ENCODE data around the gene RSPH4A.

The RSPH4A gene

DNA sequence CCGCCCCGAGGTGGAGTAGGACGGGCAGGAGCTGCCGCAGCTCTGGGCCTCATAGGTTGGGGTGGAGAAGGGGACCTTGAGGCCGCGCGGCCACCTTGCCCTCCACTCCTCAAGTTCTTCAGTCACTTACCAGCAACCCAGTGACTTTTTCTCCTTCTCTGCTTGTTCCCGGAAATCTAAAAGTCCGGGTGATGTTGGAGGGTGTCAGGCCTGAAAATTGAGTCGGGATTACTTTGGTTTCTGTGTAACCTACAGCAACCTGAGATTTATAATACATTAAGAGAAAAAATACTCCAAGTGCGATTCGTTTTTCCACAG, 44.6 kb upstream of the RSPH4A start:
- Histone ChIP-seq H2AK5ac (ENCODE audit: low read length) (no peak overlapping the region), H4K91ac (ENCODE audit: low read depth, low read length) (peak overlapping the region; percentile 16), H3K79me2 (ENCODE audit: control insufficient read depth, insufficient read depth, low read length, poor library complexity) (peaks cover 9% of the 10 kb centered on the region), H3K4ac (ENCODE audit: low read depth, low read length) (peak overlapping the region; percentile 11), H3K27ac (ENCODE audit: low read depth, low read length) (peak overlapping the region; percentile 73), H2BK12ac (ENCODE audit: low read length) (no peak overlapping the region), H2AFZ (ENCODE audit: insufficient read depth, low read length, poor library complexity) (peak overlapping the region; percentile 47), H2BK5ac (ENCODE audit: low read depth, low read length, poor library complexity) (peak overlapping the region; percentile 19), H3K27me3 (ENCODE audit: insufficient read depth, low read length) (no peaks in the 10 kb centered on the region), H3K4me3 (ENCODE audit: low read depth, low read length) (peak overlapping the region; percentile 95), H4K8ac (ENCODE audit: low read depth, low read length) (peak overlapping the region; percentile 75), H3K36me3 (ENCODE audit: control insufficient read depth in 1 of 2, insufficient read depth in 2 of 2, low read length in 2 of 2) (peaks cover 3 to 4% of the 10 kb centered on the region in 2 experiments), H3K4me2 (ENCODE audit: low read length) (peak overlapping the region; percentile 91), H3K4me1 (ENCODE audit: control insufficient read depth in 1 of 2, insufficient read depth in 2 of 2, low read length in 2 of 2) (peaks cover 2% of the 10 kb centered on the region in 2 experiments), H4K12ac (ENCODE audit: low read depth, low read length) (peak overlapping the region; percentile 20), H3K79me1 (ENCODE audit: low read length) (peaks cover 8% of the 10 kb centered on the region), H3K9me3 (ENCODE audit: insufficient read depth, low read depth, low read length) (no peaks in the 10 kb centered on the region), H3K23ac (ENCODE audit: low read length) (no peak overlapping the region), H3K18ac (ENCODE audit: low read length) (peak overlapping the region; percentile 12), H3K14ac (ENCODE audit: low read length) (peak overlapping the region; percentile 47), H3K9ac (ENCODE audit: low read length) (peak overlapping the region; percentile 88), H2BK120ac (ENCODE audit: insufficient read depth, low read length, poor library complexity) (peak overlapping the region; percentile 34)
- WGBS (ENCODE audit: extremely low coverage, insufficient coverage, insufficient read length): no CpG with 5 or more reads among the region's 12 CpGs
- DNase-seq: no peak

DNA sequence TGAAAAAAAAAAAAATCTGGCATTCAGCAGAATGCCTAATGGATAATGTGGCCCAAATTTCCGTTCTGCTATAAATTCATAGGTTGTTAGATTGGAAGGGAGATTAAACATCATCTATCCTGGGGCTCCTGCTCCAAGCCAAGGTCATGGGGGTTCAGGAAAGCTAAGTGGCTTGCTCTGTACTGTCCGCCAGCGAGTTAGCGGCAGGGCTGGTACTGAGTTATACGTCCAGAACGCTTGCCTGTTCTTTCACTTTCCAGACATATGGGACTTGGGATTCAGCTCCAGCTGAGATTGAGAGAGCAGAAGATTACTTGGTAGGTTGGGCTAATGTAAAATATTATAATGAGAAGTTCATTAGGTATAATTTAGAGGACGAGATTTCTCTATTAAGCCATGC, 44.1 kb upstream of the RSPH4A start:
- H3K79me1 ChIP-seq (ENCODE audit: low read length): peaks cover 8% of the 10 kb centered on the region
- no peaks in the 10 kb centered on the region for H3K27me3 ChIP-seq (ENCODE audit: insufficient read depth, low read length)
- H3K9ac ChIP-seq (ENCODE audit: low read length): peak overlapping the region; percentile 77
- no peak overlapping the region for H2BK120ac ChIP-seq (ENCODE audit: insufficient read depth, low read length, poor library complexity)
- H4K8ac ChIP-seq (ENCODE audit: low read depth, low read length): no peak overlapping the region
- peaks cover 3 to 4% of the 10 kb centered on the region in 2 experiments for H3K36me3 ChIP-seq (ENCODE audit: control insufficient read depth in 1 of 2, insufficient read depth in 2 of 2, low read length in 2 of 2)
- H4K12ac ChIP-seq (ENCODE audit: low read depth, low read length): no peak overlapping the region
- H3K23ac ChIP-seq (ENCODE audit: low read length): no peak overlapping the region
- H4K91ac ChIP-seq (ENCODE audit: low read depth, low read length): no peak overlapping the region
- peak overlapping the region; percentile 91 for H3K4me2 ChIP-seq (ENCODE audit: low read length)
- H3K4ac ChIP-seq (ENCODE audit: low read depth, low read length): peak overlapping the region; percentile 30
- no peaks in the 10 kb centered on the region for H3K9me3 ChIP-seq (ENCODE audit: insufficient read depth, low read depth, low read length)
- H3K4me3 ChIP-seq (ENCODE audit: low read depth, low read length): peak overlapping the region; percentile 70
- H3K27ac ChIP-seq (ENCODE audit: low read depth, low read length): no peak overlapping the region
- peaks cover 2% of the 10 kb centered on the region in 2 experiments for H3K4me1 ChIP-seq (ENCODE audit: control insufficient read depth in 1 of 2, insufficient read depth in 2 of 2, low read length in 2 of 2)
- no peak overlapping the region for H3K18ac ChIP-seq (ENCODE audit: low read length)
- peaks cover 9% of the 10 kb centered on the region for H3K79me2 ChIP-seq (ENCODE audit: control insufficient read depth, insufficient read depth, low read length, poor library complexity)
- no peak overlapping the region for H2AK5ac ChIP-seq (ENCODE audit: low read length)
- no peak overlapping the region for H3K14ac ChIP-seq (ENCODE audit: low read length)
- WGBS (ENCODE audit: extremely low coverage, insufficient coverage, insufficient read length): no CpG with 5 or more reads among the region's 7 CpGs
- H2AFZ ChIP-seq (ENCODE audit: insufficient read depth, low read length, poor library complexity): no peak overlapping the region
- H2BK12ac ChIP-seq (ENCODE audit: low read length): no peak overlapping the region
- no peak overlapping the region for H2BK5ac ChIP-seq (ENCODE audit: low read depth, low read length, poor library complexity)
- peak in 1 of 2 donors; percentile 27 for DNase-seq

DNA sequence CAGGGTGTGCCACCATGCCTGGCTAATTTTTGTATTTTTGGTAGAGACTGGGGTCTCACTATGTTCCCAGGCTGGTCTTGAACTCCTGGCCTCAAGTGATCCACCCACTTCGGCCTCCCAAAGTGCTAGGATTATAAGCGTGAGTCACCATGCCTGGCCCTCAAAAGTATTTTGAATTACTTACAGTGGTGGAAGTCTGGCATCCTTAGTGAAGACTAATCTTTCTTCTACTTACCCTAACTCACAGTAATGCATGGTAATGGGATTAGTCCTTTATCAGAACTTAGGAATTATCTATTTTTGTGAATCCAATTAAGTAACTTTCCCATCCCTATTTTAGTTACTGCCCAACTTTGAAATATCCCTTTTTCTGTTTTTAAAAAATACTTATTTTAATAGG, 41.1 kb upstream of the RSPH4A start:
- WGBS (ENCODE audit: extremely low coverage, insufficient coverage, insufficient read length): no CpG with 5 or more reads among the region's 2 CpGs
- no peak overlapping the region for H3K23ac ChIP-seq (ENCODE audit: low read length)
- no peak overlapping the region for H2BK12ac ChIP-seq (ENCODE audit: low read length)
- no peak overlapping the region for H2AFZ ChIP-seq (ENCODE audit: insufficient read depth, low read length, poor library complexity)
- no peak overlapping the region for H3K9ac ChIP-seq (ENCODE audit: low read length)
- peaks cover 9% of the 10 kb centered on the region for H3K79me2 ChIP-seq (ENCODE audit: control insufficient read depth, insufficient read depth, low read length, poor library complexity)
- no peaks in the 10 kb centered on the region for H3K27me3 ChIP-seq (ENCODE audit: insufficient read depth, low read length)
- peaks cover 3 to 4% of the 10 kb centered on the region in 2 experiments for H3K36me3 ChIP-seq (ENCODE audit: control insufficient read depth in 1 of 2, insufficient read depth in 2 of 2, low read length in 2 of 2)
- no peak overlapping the region for H3K4me2 ChIP-seq (ENCODE audit: low read length)
- H4K8ac ChIP-seq (ENCODE audit: low read depth, low read length): no peak overlapping the region
- no peak overlapping the region for H3K4me3 ChIP-seq (ENCODE audit: low read depth, low read length)
- no peak overlapping the region for H2AK5ac ChIP-seq (ENCODE audit: low read length)
- H3K4me1 ChIP-seq (ENCODE audit: control insufficient read depth in 1 of 2, insufficient read depth in 2 of 2, low read length in 2 of 2): peaks cover 2% of the 10 kb centered on the region in 2 experiments
- H3K14ac ChIP-seq (ENCODE audit: low read length): no peak overlapping the region
- H4K12ac ChIP-seq (ENCODE audit: low read depth, low read length): no peak overlapping the region
- H2BK5ac ChIP-seq (ENCODE audit: low read depth, low read length, poor library complexity): no peak overlapping the region
- H3K27ac ChIP-seq (ENCODE audit: low read depth, low read length): no peak overlapping the region
- H3K9me3 ChIP-seq (ENCODE audit: insufficient read depth, low read depth, low read length): no peaks in the 10 kb centered on the region
- no peak overlapping the region for H3K4ac ChIP-seq (ENCODE audit: low read depth, low read length)
- H3K18ac ChIP-seq (ENCODE audit: low read length): no peak overlapping the region
- H3K79me1 ChIP-seq (ENCODE audit: low read length): peaks cover 8% of the 10 kb centered on the region
- DNase-seq: no peak
- no peak overlapping the region for H2BK120ac ChIP-seq (ENCODE audit: insufficient read depth, low read length, poor library complexity)
- no peak overlapping the region for H4K91ac ChIP-seq (ENCODE audit: low read depth, low read length)

DNA sequence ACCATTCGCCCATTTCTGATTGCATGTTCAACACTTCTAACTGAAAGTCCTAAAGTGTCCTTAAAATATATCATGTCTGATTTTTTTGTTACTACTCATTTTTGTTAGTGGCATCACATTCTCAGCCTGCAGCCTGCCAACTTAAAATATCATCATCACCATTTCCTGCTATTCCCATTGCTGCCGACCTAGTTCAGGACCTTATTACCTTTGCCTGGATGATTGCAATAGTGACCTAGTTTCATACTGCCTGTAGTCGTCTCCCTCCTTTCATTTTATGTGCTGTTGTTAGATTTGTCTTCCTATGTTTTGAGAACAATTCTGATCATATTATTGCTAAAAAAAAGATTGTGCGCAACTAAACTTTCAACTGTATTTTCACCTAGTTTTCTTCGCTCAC, 38.8 kb upstream of the RSPH4A start:
- H4K91ac ChIP-seq (ENCODE audit: low read depth, low read length): no peak overlapping the region
- H3K4me1 ChIP-seq (ENCODE audit: control insufficient read depth in 1 of 2, insufficient read depth in 2 of 2, low read length in 2 of 2): peaks cover 2% of the 10 kb centered on the region in 2 experiments
- no peak overlapping the region for H2BK120ac ChIP-seq (ENCODE audit: insufficient read depth, low read length, poor library complexity)
- WGBS (ENCODE audit: extremely low coverage, insufficient coverage, insufficient read length): no CpG with 5 or more reads among the region's 5 CpGs
- H3K27ac ChIP-seq (ENCODE audit: low read depth, low read length): no peak overlapping the region
- H2BK12ac ChIP-seq (ENCODE audit: low read length): no peak overlapping the region
- no peak overlapping the region for H3K14ac ChIP-seq (ENCODE audit: low read length)
- DNase-seq: no peak
- H2AK5ac ChIP-seq (ENCODE audit: low read length): no peak overlapping the region
- no peak overlapping the region for H4K8ac ChIP-seq (ENCODE audit: low read depth, low read length)
- no peak overlapping the region for H3K23ac ChIP-seq (ENCODE audit: low read length)
- H3K79me1 ChIP-seq (ENCODE audit: low read length): no peaks in the 10 kb centered on the region
- peaks cover 1% of the 10 kb centered on the region for H3K79me2 ChIP-seq (ENCODE audit: control insufficient read depth, insufficient read depth, low read length, poor library complexity)
- no peak overlapping the region for H3K4ac ChIP-seq (ENCODE audit: low read depth, low read length)
- no peak overlapping the region for H2BK5ac ChIP-seq (ENCODE audit: low read depth, low read length, poor library complexity)
- H3K27me3 ChIP-seq (ENCODE audit: insufficient read depth, low read length): no peaks in the 10 kb centered on the region
- no peak overlapping the region for H3K18ac ChIP-seq (ENCODE audit: low read length)
- H3K4me3 ChIP-seq (ENCODE audit: low read depth, low read length): no peak overlapping the region
- H4K12ac ChIP-seq (ENCODE audit: low read depth, low read length): no peak overlapping the region
- no peak overlapping the region for H2AFZ ChIP-seq (ENCODE audit: insufficient read depth, low read length, poor library complexity)
- H3K9ac ChIP-seq (ENCODE audit: low read length): no peak overlapping the region
- H3K4me2 ChIP-seq (ENCODE audit: low read length): no peak overlapping the region
- H3K36me3 ChIP-seq (ENCODE audit: control insufficient read depth in 1 of 2, insufficient read depth in 2 of 2, low read length in 2 of 2): peaks cover 3 to 4% of the 10 kb centered on the region in 2 experiments
- H3K9me3 ChIP-seq (ENCODE audit: insufficient read depth, low read depth, low read length): no peaks in the 10 kb centered on the region
